Measurements from ENCODE around the gene CAPN15. TPM values are rescaled to one million over a fixed set of nuclear protein-coding genes. Genes with fewer than 3 reads are reported as not detected.

CAPN15 gene
- total and polyA plus RNA-seq, 3 donors from 2014 or later, result 48.0 to 115 (median 108) TPM

DNA sequence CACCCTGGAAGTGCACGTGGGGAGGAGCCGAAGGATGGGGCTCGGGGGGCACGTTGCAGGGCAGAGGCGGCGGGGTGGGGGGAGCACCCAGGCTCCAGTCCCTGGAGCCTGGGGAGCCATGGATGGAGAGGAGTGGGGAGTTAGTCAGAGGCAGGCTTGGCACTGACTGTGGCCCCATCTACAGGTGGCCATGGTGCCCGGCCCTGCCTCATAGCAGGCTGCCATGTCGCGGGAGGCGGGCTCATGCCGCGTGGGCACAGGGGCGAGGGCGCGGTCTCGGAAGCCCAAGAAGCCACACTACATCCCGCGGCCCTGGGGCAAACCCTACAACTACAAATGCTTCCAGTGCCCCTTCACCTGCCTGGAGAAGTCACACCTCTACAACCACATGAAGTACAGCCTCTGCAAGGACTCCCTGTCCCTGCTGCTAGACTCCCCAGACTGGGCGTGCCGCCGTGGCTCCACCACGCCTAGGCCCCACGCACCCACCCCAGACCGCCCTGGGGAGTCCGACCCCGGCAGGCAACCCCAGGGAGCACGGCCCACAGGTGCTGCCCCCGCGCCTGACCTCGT is 35.6 kb downstream of the CAPN15 start:
- no peak for DNase-seq
- Histone ChIP-seq H3K4me1 (peaks cover 46% of the 10 kb centered on the region), H3K9me3 (no peaks in the 10 kb centered on the region), H3K27me3 (no peaks in the 10 kb centered on the region), H3K4me3 (no peak overlapping the region), H3K36me3 (ENCODE audit: low read depth, missing control alignments) (no peaks in the 10 kb centered on the region), H3K27ac (no peak overlapping the region)
- intact Hi-C loops (cut with DNase I; ENCODE audit: low total_unique reads), result no loop called here
- 71 to 87% methylated on average over 3 to 30 of the region's 30 CpGs for WGBS, 2 donors
- TF ChIP-seq, protein P1, sequence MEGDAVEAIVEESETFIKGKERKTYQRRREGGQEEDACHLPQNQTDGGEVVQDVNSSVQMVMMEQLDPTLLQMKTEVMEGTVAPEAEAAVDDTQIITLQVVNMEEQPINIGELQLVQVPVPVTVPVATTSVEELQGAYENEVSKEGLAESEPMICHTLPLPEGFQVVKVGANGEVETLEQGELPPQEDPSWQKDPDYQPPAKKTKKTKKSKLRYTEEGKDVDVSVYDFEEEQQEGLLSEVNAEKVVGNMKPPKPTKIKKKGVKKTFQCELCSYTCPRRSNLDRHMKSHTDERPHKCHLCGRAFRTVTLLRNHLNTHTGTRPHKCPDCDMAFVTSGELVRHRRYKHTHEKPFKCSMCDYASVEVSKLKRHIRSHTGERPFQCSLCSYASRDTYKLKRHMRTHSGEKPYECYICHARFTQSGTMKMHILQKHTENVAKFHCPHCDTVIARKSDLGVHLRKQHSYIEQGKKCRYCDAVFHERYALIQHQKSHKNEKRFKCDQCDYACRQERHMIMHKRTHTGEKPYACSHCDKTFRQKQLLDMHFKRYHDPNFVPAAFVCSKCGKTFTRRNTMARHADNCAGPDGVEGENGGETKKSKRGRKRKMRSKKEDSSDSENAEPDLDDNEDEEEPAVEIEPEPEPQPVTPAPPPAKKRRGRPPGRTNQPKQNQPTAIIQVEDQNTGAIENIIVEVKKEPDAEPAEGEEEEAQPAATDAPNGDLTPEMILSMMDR (IDR thresholded peaks at IDR 0.05), result no peak
- no peak for TF ChIP-seq POLR2A (IDR thresholded peaks at IDR 0.05)

DNA sequence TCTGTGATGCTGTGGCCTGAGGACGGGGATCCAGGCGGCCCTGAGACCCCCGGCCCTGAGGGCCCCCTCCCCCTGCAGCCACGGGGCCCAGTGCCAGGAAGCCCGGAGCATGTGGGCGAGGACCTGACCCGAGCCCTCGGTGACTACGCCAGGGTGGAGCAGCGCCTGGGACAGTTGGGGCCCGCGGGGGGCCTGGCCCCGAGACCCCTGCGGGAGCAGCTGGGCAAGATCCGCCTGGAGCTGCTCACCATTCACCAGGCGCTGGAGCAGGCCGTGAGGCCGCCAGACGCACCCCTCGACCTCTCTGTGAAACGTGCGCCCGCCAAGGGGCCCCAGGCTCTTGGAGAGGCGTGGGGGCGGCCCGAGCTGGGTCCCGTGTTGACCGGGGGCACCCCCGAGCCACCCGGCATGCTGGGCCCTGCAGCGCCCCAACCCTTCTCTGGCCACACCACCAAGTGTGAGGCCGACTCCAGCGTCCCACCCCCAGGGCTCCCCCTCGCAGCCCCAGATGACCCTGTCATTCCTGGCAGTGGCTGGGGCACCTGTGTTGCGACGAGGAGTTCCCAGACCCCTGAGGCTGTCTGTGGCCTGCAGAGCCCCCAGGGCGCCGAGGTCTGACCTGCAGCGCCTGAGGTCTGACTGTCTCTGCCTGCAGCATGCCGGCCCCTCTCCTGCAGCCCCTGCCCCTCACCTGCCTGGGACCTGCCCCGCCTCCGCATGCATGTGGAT is 37.3 kb downstream of the CAPN15 start:
- no peak for DNase-seq
- no peak overlapping the region for H3K27ac ChIP-seq
- H3K9me3 ChIP-seq, result no peaks in the 10 kb centered on the region
- H3K4me1 ChIP-seq, result peaks cover 47% of the 10 kb centered on the region
- intact Hi-C loops (cut with DNase I; ENCODE audit: low total_unique reads), result no loop called here
- 85 to 88% methylated on average over 8 to 40 of the region's 42 CpGs for WGBS, 2 donors
- H3K36me3 ChIP-seq (ENCODE audit: low read depth, missing control alignments), result no peaks in the 10 kb centered on the region
- TF ChIP-seq, protein P1 (IDR thresholded peaks at IDR 0.05), result no peak
- no peak for TF ChIP-seq POLR2A (IDR thresholded peaks at IDR 0.05)
- no peaks in the 10 kb centered on the region for H3K27me3 ChIP-seq
- no peak overlapping the region for H3K4me3 ChIP-seq

DNA sequence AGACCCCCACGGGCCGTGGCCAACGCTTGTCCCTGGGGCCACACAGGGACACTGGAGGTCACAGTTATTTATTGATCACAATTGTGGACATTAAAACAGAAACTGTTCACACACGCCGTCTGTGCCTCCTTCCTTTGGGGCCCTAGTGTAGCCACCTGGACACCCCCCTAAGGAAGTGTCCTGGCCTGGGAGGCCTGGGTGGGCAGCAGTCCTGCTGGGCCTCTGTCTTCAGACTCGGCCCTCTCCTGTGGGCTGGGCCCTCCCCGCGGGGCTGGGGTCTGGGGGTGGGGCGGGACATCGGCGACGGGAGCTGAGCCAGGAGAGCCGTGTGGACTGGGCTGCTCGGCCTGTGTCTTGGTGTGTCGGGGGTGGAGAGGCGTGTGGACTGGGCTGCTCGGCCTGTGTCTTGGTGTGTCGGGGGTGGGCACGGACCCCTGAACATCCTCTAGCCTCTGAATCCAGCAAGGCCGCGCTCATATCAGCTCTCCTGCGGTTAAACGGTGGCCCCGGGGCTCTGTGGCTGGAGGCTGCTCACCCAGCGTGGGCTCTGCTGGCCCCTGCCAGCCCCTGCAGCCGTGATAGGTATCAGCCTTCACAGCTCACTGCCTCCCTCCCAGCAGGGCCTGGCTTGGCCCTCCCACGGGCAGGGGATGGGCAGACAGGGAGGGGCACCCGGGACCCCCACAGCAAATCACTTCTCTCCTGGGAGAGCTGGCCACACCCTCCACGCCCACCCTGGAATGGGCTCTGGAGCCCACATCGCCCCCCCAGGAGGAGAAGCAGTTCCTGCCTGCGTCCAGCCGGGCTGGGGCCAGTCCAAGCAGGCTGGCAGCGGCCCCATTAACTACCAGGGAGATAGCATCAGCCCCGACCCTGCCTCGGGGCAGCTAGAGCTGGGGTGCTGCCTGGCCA is 38.2 kb downstream of the CAPN15 start:
- intact Hi-C loops (cut with DNase I; ENCODE audit: low total_unique reads), result no loop called here
- Histone ChIP-seq H3K27me3 (no peaks in the 10 kb centered on the region), H3K9me3 (no peaks in the 10 kb centered on the region), H3K4me1 (peaks cover 51% of the 10 kb centered on the region), H3K27ac (no peak overlapping the region), H3K4me3 (no peak overlapping the region), H3K36me3 (ENCODE audit: low read depth, missing control alignments) (no peaks in the 10 kb centered on the region)
- no peak for DNase-seq
- WGBS, 2 donors, result 37 to 46% methylated on average over 14 to 33 of the region's 35 CpGs
- TF ChIP-seq, protein P1 (IDR thresholded peaks at IDR 0.05), result no peak
- no peak for TF ChIP-seq POLR2A (IDR thresholded peaks at IDR 0.05)

DNA sequence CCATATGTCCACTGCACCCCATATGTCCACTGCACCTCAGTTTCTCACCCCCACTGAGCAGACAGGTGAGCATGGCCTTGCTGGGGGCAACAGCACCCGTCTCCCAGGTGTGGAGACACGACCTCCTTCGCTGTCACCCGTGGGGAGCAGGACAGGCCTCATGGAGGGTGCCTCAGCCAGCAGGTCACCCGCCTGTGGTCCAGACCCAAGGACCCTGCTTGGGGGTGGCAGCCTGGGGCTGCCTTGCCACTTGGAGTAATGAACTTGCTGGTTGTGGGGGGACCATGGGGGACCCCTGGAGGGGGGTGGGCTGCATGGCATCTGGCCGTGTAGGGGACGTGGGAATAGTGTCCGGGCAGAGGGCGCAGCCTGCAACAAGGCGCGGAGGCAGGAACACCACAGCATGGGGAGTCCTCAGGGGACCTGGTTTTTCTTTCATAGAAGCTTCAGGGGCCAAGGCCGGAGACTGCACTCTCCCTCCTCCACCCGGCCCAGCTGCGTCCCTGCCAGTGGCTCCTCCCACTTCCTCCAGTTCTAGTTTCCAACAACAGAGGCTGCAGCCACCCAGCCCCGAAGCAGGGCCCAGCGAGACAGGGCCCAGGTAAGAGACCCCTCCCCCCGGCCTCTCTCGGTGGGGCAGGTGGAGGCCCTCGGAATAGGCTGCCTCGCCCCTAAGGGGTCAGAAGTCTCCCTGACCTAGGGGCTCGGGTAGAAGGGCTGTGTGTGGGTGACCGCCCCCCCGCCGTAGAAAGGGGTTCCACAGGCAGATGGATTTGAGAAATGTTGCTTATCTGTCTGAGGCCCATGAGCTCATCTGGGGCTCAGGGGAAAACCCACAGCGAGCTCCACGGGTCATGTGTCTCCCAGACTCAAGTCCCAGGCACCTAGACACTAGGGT is 39.2 kb downstream of the CAPN15 start, which contains the start of gene NHLRC4:
NHLRC4 (plus strand) TSS at position 531 of the 898 bp plus-strand sequence. CDS start 1,043 bp downstream, outside the sequence.
- Histone ChIP-seq H3K27me3 (no peaks in the 10 kb centered on the region), H3K27ac (peak within 1 kb of the TSS; percentile 29 to 71), H3K4me1 (peaks cover 53% of the 10 kb centered on the region), H3K36me3 (ENCODE audit: low read depth, missing control alignments) (no peaks in the 10 kb centered on the region), H3K4me3 (no peak within 1 kb of the TSS), H3K9me3 (no peaks in the 10 kb centered on the region)
- peak; percentile 92 for DNase-seq
- TF ChIP-seq POLR2A (IDR thresholded peaks at IDR 0.05), result no peak
- TF ChIP-seq, protein P1 (IDR thresholded peaks at IDR 0.05), result no peak
- intact Hi-C loops (cut with DNase I; ENCODE audit: low total_unique reads), result no loop called here
- 12 to 36% methylated on average over 19 to 26 of the region's 26 CpGs for WGBS, 2 donors

Measured in testis (tissue), 3 donors.